SH-SY5Y (cell line): ENCODE data around the gene VTN.

Experiments
- GATA2 ChIP-seq: IDR thresholded peaks from 2 replicates; pipeline ENCODE4 v1.6.1; 2011; ENCODE audit warnings: mild to moderate bottlenecking, low read depth, low read length
- GATA3 ChIP-seq: IDR thresholded peaks from 2 replicates; pipeline ENCODE4 v1.6.1; 2011; ENCODE audit warnings: low read depth, mild to moderate bottlenecking, low read length, moderate library complexity

- TF ChIP-seq GATA2 (no peak), GATA3 (no peak)
Observed at GRCh38 chr17:28372203-28372944, 2.3 kb upstream of the VTN start.
